Tongue (tissue), 2 donors: ENCODE measurements around the gene LRRC4C. TPM values are rescaled to one million over a fixed set of nuclear protein-coding genes. Genes with fewer than 3 reads are reported as not detected.
A peak's percentile ranks its signal among the peaks of the same experiment; 100 is the strongest.
"Not testable (repeated sequence)": the region's sequence is repeated elsewhere in the genome, so short reads cannot be mapped to it uniquely, and the experiment has no call there.

Experiments
- DNase-seq: peaks from one replicate; pipeline ENCODE4 v3.0.0-alpha.2; 2015
- total RNA-seq: library from RNA; depleted of rRNA; stranded (reverse); fragments of >200 nt; gene quantifications from one replicate; pipeline ENCODE4 v1.2.3, GENCODE V29; 2014

LRRC4C gene
- total RNA-seq, 1 donor from 2014 or later = 4.7 TPM

DNA sequence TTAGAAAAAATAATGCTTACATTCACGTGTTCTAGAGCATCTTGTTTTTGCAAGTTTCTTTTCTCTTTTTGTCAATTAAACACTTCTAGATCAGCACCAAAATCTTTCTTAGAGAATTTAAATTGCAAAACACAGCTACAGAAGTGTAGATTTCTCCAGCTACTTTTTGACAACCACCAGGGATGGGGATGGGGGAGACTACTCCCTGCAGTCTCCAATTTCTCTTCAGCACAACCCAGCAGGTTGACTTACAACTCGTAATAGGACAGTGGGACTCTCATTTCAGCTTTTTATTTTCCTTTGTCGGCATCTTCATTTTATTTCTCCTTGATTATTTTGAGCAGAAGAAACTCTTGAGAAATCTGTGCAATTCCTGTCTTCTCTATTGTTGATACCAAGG lies 441.2 kb downstream of the LRRC4C start:
- no peak for DNase-seq

DNA sequence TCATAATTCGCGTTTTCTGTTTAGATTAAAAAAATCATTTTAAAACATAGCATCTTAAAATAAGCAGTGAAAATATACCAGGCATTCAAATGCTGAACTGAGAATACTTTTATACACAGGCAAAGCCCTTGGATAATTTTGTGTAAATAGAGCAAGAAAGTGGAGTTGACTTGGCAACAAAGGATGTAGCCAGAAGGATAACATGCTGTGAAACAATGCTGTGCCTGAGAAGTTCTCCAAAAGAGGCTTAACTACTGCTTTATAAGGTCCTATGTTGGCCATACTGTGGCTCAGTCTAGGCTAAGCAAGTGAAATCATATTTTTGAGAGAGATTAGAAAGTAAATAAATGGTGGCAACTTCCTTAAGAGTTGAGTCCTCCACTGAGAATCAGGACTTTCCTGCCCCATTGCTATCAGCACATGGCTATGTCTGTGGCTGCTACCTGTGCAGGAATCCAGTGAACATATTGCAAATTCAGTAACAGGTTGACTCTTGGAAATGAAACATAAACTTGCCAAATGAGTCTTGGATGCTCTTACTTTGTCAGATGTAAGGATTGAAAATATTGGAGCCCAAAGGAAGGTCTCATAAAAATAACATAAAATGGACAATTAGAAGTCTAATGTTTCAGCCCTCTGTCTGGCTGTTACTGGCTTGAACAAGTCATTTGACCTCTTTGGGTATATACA lies 448.9 kb downstream of the LRRC4C start:
- DNase-seq = no peak

DNA sequence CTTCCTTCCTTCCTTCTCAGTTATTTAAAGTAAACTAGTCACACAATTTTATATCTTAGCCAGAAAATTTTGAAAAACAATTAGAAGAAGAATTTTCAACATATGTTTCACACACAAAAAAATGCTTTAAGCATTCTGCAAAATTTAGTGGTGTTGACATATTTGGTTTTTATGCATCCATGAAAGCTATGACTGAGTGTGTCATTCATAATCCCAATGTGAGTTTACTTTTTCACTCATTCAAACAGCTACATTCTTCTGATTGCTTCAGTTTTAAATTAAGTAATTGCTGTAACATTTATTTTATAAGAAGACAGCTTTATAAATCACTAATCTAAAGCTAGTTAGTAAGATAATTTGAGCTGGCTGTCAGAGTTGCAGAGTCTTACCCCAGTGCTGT lies 453.5 kb downstream of the LRRC4C start:
- no peak for DNase-seq

DNA sequence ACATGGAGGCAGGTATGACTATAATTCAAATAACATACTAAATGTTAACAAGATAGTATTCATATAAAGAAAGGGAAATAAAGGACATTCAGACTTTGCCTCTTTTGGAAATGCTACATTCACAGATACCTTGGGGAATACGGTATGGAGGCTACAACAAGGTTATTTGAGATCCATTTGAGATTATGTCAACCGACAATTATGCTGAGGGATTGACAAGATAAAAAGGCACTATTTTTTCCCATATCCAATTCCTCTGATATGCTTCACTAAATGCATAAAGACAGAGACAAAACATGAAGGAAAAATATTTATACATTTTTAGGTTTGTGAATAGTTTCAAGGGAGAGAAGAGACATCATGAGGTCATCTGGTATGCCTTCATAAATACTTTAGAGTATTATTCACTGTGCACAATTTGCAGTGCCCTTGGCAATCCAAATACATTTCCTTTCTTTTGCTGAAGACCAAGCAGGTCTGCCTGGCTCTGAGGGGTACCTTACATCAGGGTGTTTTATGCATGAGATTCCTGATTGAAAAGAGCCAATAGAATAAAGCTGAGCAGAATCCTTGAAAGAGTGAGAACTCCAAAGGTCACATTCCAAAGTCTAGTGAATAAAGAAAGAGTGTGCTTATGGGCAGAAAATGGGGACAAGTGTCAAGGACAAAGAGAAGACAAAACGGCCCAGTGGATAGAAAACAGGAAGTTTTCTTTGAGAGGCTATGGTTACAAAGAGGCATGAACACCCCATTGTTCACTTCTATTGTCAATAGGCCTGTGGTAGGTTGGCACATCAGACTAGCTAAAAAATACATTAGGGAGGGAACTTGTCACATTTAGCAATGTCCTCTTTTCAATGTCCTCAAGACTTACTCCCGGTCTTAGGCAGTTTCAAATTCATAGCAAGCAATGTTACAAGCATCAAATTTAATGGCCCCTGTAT lies 455.8 kb downstream of the LRRC4C start:
- DNase-seq = no peak

DNA sequence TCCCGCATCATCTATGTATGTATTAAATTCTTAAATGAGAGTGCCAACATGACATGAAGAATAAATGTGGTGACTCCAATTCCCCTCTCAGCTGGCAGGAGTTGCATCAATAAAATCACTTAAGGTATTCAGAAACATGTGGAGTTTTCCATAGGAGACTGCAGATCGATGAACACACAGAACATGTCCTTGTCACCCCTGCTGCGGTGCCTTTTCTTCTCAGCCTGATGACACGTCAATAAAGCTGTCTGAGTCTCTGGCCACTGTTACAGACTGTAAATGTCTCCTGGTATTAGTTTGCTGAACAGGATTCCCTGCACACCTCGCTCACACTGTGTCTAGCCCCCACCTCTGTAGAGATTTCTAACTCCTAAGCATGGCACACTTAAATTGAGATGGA lies 460.5 kb downstream of the LRRC4C start:
- DNase-seq = no peak

DNA sequence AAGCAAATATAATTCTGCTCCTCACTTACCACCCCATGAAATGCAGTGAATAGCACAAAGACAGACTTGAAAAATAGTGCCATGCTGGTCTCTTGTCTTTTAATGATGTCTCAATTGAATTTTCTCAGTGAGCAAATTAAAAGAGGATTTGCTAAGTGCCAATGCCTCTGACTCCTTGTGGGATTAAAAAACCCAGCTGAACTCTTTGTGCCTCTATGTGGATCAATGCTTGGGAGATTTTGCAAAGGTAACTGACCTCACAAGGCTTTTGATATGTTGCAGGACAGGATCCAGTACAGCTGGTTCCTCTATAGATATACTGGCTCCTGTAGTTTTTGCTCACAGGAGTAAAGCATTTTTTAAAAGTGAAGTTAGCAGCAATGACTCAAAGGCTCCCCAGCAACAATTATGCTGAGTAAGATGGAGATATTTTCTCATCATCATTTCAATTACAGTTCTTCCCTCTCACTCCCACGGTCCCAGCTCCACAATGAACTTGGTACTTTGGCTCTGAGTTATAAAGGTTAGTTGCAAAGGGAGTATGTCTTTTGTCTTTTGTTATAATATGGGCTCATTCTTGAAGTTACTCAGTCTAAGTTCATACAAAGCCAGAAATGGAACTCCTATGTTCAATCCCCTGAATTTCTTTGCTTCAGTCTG lies 471.5 kb downstream of the LRRC4C start:
- no peak for DNase-seq

DNA sequence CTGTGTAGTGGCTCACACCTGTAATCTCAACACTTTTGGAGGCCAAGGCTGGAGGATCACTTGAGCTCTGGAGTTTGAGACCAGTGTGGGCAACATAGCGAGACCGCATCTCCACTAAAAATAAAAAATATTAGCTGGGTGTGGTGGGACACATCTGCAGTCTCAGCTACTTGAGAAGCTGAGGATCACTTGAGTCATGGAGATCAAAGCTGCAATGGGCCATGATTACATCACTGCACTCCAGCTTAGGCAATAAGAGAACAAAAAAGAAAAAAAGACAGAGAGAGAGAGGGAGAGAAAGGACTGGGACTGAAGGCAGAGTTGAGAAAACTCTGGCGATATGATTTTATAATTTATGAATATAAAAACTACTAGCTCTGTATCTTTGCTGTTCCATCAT lies 473.1 kb downstream of the LRRC4C start:
- no peak for DNase-seq

DNA sequence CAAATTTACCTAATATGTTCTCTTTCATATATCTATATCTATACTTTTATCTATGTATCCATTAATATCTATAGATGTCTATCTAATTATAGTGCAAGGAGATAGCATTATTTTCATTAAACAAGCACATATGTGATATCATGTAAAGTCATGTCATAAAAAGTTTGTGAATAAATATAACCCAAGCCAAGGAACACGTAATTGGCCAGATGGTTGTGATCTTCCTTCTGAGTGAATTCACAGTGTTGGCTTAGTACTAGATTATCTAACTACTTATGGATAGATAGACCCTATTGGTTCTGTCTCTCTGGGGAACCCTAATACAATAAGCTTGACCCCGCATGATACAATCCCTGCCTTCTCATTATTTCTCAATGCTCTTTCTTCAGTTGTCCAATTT lies 484.4 kb downstream of the LRRC4C start:
- DNase-seq = no peak

DNA sequence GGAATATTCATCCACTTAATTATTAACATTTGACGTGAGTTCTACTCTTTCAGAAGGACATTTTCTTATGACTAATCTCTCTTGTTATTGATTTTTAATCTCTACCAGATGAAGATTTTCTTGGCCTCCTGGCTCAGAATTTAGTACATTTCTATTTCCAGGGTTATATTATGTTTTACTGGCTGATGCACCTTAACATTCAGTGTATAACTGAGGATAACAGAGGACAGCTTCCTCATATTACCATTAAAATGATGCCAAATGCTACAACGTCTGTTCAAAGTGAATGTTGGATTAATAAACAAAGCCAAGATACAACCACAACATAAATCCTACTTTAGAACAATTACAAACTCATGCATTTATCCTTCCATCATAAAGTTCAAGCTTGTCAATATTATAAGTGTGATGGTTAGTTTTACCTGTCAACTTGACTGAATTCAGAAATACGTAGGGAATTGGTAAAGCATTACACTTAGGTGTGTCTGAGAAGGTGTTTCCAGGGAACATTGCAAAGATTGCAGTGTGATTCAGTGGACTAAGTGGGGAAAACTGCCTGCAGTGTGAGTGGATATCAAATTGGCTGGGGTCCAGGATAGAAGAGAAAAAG lies 485.2 kb downstream of the LRRC4C start:
- DNase-seq = peak; percentile 7

DNA sequence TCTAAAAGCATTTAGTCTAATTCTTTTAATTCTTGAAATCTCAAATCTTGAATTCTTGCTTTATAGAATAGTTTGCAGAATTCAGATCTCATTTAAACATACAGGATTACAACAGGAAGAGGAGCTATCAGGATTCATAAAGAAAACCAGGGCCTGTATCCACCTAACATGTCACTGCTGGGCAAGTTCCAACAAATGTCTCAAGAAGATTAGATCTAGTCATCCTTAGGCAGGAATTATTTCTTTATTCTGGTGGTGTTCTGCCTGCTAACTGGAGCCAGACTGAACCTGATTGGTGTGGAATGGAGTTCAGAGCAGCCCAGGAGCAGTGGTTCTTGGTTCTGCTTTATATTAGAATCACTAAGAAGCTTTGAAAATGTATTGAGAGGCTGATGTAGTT lies 500.7 kb downstream of the LRRC4C start:
- DNase-seq = no peak

DNA sequence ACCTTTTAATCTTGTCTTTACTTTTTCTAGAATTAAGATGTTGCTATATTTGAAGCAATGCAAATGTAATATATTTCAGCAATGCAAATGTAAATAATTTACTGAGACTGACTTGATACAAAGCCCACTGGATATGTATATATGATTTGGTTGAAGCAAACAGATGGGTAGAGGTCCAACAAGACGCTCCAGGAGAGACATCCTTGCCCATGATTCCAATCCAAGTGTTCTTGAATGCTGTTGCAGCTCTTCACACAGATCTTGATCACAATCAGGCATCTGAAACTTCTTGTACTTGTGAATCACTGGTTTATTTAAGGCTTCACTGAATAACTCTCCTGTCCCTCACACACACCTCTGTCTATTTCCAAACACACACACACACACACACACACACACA lies 507.0 kb downstream of the LRRC4C start:
- DNase-seq = no peak

DNA sequence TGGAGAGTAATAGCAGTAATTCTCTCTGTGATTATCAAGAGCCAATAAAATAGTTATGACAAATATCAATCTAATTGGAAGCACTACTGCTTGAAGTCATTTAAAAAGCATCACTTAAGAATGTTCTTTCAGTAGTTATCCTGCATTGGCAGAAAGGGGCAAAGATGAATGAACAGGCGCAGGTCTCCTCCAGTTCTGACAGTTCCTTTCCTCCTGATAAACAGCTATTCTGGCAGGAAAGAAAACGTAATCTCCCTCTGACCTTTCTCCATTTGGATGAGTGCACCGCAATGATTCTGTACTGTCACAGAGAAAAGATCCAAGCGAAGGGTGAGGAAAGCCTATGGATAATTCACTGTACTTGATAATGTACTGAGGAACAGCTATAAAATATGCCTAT lies 521.5 kb downstream of the LRRC4C start:
- no peak for DNase-seq

DNA sequence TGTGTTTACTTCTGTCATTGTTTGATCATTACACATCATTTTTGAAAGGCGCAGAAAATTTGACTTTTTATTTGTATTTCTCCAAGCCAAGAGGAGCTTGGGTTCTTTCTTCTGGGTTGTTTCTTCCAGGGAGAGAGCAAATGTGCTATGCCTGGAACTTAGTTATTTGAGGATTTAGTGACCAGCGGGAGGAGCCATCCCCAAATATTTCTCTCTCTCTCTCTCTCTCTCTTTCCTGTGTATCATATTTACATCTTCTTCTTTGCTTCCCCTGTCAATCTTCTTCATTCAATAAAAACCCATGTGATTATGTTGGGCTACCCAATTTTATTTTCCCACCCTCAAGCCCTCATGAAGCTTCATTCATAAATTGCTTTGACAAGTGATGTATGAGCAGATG lies 534.5 kb downstream of the LRRC4C start:
- DNase-seq = no peak

DNA sequence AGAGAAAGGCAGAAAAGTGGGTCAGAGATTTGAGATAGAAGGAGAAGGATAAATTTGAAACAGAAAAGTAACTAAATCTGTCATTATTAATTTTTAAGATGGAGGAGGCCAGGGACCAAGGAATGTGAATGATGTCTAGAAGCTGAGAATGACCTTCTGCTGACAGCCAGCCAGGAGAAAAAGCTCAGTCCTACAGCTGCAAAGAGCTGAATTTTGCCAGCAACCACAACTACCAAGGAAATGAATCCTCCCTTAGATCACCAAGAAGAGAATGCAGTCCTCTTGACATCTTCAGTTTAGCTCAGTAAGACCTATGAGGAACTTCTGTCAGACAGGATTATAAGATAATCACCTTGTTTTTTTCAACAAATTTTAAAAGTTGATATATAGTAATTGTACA lies 538.2 kb downstream of the LRRC4C start:
- no peak for DNase-seq

DNA sequence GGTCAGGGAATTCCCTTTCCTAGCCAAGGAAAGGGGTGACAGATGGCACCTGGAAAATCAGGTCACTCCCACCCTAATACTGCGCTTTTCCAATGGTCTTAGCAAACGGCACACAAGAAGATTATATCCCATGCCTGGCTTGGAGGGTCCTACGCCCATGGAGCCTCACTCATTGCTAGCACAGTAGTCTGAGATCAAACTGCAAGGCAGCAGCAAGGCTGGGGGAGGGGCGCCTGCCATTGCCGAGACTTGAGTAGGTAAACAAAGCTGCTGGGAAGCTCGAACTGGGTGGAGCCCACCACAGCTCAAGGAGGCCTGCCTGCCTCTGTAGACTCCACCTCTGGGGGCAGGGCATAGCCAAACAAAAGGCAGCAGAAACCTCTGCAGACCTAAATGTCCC lies 548.7 kb downstream of the LRRC4C start:
- DNase-seq = not testable (repeated sequence)

DNA sequence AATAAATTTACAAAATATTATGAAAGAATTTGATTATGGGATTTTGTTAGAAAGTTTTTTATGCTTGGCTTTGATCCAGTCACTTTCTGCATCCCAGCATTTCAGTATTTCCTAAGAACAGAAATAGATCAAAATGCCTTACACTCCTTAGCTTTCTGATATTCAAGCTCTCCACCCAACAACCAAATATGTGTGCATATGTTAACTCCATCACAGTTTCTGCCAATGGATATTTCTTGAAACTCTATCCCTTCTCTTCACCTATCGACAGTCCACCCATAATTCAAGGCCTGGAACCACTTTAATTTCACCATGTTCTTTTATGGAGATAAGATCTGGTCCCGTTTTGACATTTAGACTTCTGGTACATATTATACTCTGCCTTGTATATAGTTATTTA lies 565.0 kb downstream of the LRRC4C start:
- DNase-seq = no peak

DNA sequence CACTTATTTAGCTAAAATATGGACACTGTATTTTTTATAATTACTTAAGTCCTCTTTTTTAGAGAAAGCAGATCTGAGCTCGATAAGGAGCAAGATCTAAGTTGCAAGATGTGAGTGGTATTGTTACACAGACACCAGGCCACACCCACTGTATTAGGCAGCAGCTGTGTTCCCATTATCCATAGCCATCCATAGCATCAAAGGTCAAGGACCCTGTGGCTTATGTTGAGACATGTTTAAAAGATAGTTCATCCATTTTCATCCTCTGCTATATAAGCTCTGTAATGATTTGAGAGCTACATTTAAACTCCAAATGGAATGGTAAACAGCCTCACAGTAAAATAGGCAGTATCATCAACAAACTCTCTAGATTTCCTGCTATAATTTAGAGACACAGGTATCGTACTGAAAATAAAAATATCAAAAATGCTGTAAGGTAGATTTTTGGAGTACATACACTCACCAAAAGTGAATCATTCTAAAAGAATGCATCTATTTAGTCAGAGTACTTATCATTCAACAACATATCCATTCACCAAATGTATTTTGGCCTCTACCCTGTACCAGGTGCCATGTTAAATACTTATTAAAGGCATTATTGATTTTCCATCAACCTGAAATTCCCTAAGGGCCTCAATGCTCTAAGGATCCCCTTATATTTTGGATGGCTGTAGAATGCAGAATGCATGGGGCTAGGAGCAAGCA lies 574.0 kb downstream of the LRRC4C start:
- no peak for DNase-seq

DNA sequence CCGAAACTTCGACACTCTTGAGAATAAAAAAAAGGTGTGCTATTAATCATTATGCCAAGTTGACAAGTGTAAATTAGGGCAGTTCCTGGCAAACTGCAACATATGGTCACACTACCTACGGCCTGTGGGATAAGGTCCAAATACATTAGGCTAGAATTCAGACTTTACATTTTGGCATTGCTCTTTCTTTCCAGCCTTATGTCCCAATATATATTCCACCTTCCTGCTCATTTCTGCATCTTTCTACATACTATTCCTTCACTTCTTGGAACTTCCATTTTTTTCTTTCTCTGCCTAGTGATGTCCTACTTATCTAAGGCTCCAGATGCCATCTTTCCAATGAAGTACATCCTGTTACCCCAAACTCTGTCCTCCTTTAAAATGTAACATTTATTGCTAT lies 577.2 kb downstream of the LRRC4C start:
- DNase-seq = no peak

DNA sequence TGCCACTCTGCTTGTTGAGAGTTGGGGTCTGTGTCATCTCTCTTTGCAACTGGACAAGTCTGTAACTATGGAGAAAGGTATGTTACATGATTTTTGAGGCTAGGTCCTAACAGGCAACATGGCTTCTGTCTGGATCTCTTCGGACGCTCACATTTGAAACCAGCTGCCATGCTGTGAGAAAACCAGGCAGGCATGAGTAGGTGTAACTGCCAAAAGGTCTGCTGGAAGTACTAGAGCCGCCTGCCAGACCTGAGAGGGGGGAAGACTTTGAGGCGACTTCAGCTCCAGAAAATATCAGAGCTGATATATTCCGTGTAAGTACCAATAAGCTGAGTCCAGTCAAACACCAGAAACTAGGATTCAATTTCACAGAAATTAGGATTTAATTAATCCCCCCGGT lies 579.5 kb downstream of the LRRC4C start:
- no peak for DNase-seq

DNA sequence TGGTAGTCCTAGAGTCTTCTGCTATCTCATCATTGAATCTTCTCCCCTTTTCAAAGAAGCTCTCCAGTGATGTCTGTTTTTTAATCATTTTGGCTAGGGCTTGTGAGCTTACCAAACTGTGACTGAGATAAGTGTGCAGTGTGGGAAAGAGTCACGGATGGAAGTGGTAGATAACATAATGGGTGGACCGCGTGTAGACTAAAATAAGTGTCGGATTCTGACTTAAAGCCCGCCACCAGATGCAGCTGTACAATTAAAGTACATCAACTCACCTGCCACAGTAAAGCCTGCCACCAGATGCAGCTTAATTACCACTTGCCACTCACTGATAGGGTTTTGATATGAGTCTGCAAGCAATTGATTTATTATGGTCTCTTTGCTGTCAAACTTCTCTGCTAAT lies 581.5 kb downstream of the LRRC4C start:
- DNase-seq = no peak

DNA sequence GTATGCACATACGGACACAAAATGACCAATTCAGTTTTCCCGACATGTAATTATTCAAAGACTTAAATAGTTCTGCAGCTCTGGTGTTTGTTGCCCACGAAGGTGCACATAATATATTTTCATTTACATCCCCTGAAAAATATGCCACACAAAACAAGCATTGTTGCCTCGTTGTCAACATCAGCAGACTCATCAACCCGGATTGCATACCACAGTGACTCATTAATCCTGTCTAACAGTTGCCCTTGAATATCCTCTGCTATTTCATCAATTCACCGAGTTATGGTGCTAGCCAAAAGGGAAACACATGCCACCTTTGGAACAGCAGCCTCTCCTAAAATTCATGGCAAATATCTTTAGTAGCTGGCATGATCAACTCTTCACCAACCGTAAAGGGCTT lies 582.2 kb downstream of the LRRC4C start:
- DNase-seq = no peak

DNA sequence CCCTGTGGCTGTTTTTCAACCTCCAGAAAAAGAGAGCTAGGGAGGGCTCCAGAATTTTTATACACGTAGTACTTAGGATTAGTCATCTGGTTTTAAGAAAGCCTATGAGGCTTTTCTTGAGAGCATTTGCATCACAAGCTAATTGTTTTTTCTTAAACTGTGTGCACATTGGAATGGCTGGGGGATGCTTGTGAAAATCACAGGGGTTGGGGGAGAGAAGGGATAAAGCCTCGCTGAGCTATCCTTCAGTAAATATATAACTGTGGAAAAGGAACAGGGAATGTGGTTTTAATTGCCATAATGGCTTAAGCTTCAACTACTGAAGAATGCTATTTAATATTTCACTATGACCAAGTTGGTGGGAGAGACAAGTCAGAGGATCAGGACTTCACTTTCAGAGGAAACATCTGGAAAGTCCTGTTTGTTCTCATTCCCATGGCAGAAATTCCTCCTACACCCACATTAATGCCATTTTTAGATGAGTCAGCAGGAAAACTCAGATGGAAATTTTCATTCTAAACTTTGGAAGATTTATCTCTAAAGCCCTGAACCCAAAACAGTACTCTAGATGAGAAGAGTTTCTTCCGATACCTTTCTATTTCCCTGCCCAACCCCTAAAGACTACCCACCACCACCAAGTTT lies 591.3 kb downstream of the LRRC4C start:
- no peak for DNase-seq
